Karpas-422 (cell line): ENCODE measurements around the gene ERMAP. TPM values are rescaled to one million over a fixed set of nuclear protein-coding genes. Genes with fewer than 3 reads are reported as not detected.

Experiments
- DNase-seq: peaks from one replicate; pipeline ENCODE4 v3.0.0-alpha.2; 2015
- H2AFZ ChIP-seq: fragments of 200-600 bp; sonication (generic); 2 replicates; pipeline ENCODE4 v1.6.1; 2014; ENCODE audit warnings: antibody characterized with exemption, low read length, mixed read lengths
- H3K27ac ChIP-seq: fragments of 200-600 bp; sonication (generic); 2 replicates; pipeline ENCODE4 v1.5.1; 2014; ENCODE audit warnings: mild to moderate bottlenecking, low read length, moderate library complexity
- H3K27me3 ChIP-seq: fragments of 200-600 bp; sonication (generic); 2 replicates; pipeline ENCODE4 v1.6.1; 2014; ENCODE audit warnings: low read length, mixed read lengths
- H3K36me3 ChIP-seq: fragments of 200-600 bp; sonication (generic); 2 replicates; pipeline ENCODE4 v1.6.1; 2014; ENCODE audit warnings: low read length, mixed read lengths; ENCODE audit not compliant: insufficient read depth
- H3K4me1 ChIP-seq: fragments of 200-600 bp; sonication (generic); 2 replicates; pipeline ENCODE4 v1.6.1; 2014; ENCODE audit warnings: mild to moderate bottlenecking, low read length, mixed read lengths
- H3K4me2 ChIP-seq: fragments of 200-600 bp; sonication (generic); 2 replicates; pipeline ENCODE4 v1.6.1; 2014; ENCODE audit warnings: low read length, low read depth, mild to moderate bottlenecking; ENCODE audit not compliant: poor library complexity, severe bottlenecking
- H3K4me3 ChIP-seq: fragments of 200-600 bp; sonication (generic); 2 replicates; pipeline ENCODE4 v1.5.1; 2014; ENCODE audit warnings: mild to moderate bottlenecking, antibody characterized with exemption, low read length, mixed read lengths
- H3K79me2 ChIP-seq: fragments of 200-600 bp; sonication (generic); 2 replicates; pipeline ENCODE4 v1.6.1; 2014; ENCODE audit warnings: mild to moderate bottlenecking, low read length, mixed read lengths
- H3K9ac ChIP-seq: fragments of 200-600 bp; sonication (generic); 2 replicates; pipeline ENCODE4 v1.6.0; 2014; ENCODE audit warnings: low read length
- H3K9me2 ChIP-seq: fragments of 200-600 bp; sonication (generic), shearing (Covaris generic); replicated peaks from 2 replicates; pipeline ENCODE4 v1.6.0; 2014; ENCODE audit warnings: mild to moderate bottlenecking, low read length, moderate library complexity; ENCODE audit not compliant: insufficient read depth
- H3K9me3 ChIP-seq: fragments of 300-700, 200-600 bp; sonication (generic); 2 replicates; pipeline ENCODE4 v1.6.1; 2014; ENCODE audit warnings: low read length, mixed read lengths
- H4K20me1 ChIP-seq: fragments of 200-600 bp; sonication (generic); 2 replicates; pipeline ENCODE4 v1.6.1; 2014; ENCODE audit warnings: mild to moderate bottlenecking, antibody characterized with exemption, low read length, low read depth; ENCODE audit not compliant: insufficient read depth
- total RNA-seq: library from RNA; depleted of rRNA; stranded (reverse); fragments of >200 nt; shearing (Covaris generic); gene quantifications from 2 replicates; pipeline ENCODE4 v1.2.3, GENCODE V29; 2014; ENCODE audit warnings: low replicate concordance

The ERMAP gene
- total RNA-seq, 1 experiment from 2014 or later = 1.6 TPM

DNA sequence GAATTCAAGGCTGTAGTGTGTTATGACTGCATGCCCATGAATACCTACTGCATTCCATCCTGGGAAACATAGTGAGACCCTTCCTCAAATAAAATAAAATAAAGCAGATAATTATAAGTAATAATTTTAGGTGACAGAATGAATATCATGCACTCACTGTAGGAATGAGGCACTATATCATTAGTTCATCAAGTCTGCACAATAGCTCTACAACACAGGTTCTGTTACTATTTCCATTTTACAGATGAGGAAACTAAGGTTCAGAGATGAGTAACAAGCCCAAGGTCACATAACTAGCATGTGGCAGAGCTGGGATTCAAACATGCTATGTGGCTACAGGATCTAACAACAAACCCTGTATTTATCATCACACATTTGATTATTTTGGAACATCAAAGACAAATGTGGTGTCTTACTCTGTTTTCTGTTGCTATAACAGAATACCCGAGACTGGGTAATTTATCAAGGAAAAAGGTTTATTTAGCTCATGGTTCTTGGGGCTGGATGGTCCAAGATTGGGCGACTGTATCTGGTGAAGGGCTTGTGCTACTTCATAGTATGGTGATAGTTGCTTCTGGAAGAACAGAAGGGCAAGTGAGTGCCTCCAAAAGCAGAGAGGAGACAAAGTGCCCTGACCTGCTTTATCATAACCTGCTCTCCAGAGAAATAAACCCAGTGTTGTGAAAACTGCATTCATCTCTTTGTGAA is 24.7 kb downstream of the ERMAP start:
- Histone ChIP-seq H3K4me3 (no peak overlapping the region), H3K4me2 (no peak overlapping the region), H3K79me2 (peaks cover 1% of the 10 kb centered on the region), H3K9ac (no peak overlapping the region), H2AFZ (no peak overlapping the region), H3K36me3 (no peaks in the 10 kb centered on the region), H4K20me1 (no peaks in the 10 kb centered on the region), H3K27me3 (no peaks in the 10 kb centered on the region), H3K27ac (no peak overlapping the region), H3K9me3 (no peaks in the 10 kb centered on the region), H3K9me2 (no peaks in the 10 kb centered on the region), H3K4me1 (peaks cover 18% of the 10 kb centered on the region)
- DNase-seq = no peak

DNA sequence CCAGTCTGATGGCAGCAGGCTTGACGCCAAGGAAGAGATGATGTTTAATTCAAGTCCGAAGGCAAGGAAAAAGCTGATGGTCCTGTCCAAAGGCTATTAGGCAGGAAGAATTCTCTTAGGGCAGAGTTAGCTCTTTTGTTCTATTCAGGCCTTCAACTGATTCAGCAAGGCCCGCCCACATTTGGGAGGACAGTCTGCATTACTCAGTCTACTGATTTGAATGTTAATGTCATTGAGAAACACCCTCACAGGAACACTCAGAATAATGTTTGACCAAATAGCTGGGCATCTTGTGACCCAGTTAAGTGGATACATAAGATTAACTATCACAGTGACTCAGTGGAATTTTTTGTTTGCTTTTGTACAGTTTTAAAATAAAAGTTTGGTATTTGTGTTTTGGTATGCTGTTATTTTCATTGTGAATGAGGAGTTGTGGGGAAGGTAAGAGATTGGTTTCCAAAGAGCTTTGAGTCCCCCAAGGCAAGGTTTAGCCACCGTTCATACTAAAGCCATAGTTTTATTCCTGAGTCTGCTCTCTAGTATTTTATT is 27.7 kb downstream of the ERMAP start:
- Histone ChIP-seq H3K9me3 (no peaks in the 10 kb centered on the region), H3K9ac (no peak overlapping the region), H2AFZ (no peak overlapping the region), H3K27ac (no peak overlapping the region), H3K9me2 (no peaks in the 10 kb centered on the region), H3K4me3 (no peak overlapping the region), H3K79me2 (peaks cover 24% of the 10 kb centered on the region), H3K36me3 (peaks cover 4% of the 10 kb centered on the region), H3K27me3 (no peaks in the 10 kb centered on the region), H4K20me1 (no peaks in the 10 kb centered on the region), H3K4me2 (no peak overlapping the region), H3K4me1 (peaks cover 30% of the 10 kb centered on the region)
- no peak for DNase-seq

DNA sequence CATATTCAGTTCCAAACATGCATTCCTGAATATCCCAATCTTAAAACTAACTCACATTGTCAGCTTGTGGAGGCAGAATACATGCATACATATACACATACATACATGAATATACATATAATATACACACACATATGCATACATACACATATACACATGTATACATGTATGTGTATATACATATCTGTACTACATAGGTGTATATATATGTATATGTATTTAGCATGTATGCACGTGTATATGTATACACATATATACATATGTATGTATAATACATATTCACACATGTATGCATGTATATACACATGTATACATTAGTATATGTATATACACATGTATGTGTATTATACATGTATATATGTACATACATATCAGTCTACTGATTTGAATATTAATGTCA is 28.3 kb downstream of the ERMAP start:
- no peaks in the 10 kb centered on the region for H3K9me3 ChIP-seq
- peak overlapping the region; percentile 83 for H3K4me2 ChIP-seq
- H3K27ac ChIP-seq = no peak overlapping the region
- peaks cover 27% of the 10 kb centered on the region for H3K79me2 ChIP-seq
- H3K4me3 ChIP-seq = no peak overlapping the region
- no peaks in the 10 kb centered on the region for H4K20me1 ChIP-seq
- no peaks in the 10 kb centered on the region for H3K27me3 ChIP-seq
- peaks cover 33% of the 10 kb centered on the region for H3K4me1 ChIP-seq
- no peak overlapping the region for H2AFZ ChIP-seq
- peaks cover 9% of the 10 kb centered on the region for H3K36me3 ChIP-seq
- DNase-seq = no peak
- H3K9ac ChIP-seq = no peak overlapping the region
- H3K9me2 ChIP-seq = no peaks in the 10 kb centered on the region

DNA sequence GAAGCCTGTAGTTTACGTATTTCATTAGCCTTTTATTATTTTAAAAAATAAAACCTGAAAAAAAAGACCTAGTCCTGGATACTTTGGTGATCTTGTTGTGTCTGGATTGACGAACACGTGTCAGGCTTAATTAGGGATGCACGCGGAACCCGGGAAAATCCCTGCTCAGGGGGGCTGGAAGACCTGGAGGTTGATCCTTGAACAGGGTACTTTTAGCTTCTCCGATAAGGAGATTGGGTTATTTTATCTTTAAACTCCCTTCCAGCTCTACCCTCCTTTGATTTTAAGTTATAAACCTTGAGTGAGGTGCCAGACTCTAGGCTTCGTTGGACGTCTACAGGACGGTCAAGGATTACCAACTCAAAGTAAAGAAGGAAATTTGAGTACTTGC is 28.9 kb downstream of the ERMAP start:
- peak overlapping the region; percentile 81 for H3K4me3 ChIP-seq

DNA sequence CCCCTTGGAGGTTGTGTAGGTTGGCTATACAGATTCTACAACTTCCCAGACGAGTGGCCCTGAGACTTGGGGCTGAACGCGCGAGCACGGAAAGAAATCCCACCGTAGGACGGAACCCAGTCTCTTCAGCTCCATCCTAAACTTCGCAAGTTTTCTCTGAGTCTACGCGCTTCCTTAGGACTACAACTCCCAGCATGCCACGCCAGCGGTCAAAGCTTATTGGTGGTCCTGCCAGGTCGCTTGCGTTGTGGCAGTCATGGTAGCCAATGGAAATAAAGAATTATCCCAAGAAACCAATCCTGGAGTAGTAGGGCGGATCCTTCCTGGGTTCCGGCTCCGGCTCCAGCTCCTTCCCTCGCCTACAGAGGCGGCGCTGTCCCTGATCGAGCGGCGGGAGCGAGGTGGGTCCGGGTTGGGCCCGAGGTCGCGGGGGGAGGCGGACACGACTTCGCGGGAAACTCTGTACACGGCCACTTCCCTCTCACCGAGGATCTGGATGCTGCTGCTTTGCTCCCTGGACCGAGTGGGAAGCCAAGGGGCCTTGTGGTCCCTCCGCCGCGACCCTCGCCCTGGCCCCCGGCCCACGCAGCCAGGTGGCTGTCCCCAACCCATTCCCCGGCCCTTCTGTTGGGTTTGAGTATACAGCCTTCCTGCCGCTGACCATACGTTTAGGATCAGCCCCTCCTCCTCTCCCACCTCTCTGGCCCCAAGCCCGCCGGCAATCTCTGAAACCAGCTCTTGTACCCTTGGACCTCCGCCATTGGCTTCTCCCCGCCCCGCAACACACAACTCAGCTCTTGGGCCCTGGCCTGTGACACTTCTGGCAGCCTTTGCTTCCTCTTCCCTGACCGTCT is 29.6 kb downstream of the ERMAP start, which contains the start of gene ZNF691:
Gene ZNF691 (plus strand): TSS at position 357 of the 854 bp plus-strand sequence. CDS start 3,046 bp downstream, outside the sequence.
- H3K27ac ChIP-seq = peak within 1 kb of the TSS; percentile 62
- peak within 1 kb of the TSS; percentile 90 for H2AFZ ChIP-seq
- H3K4me1 ChIP-seq = peaks cover 46% of the 10 kb centered on the region
- H3K9ac ChIP-seq = peak within 1 kb of the TSS; percentile 88
- H4K20me1 ChIP-seq = no peaks in the 10 kb centered on the region
- H3K36me3 ChIP-seq = peaks cover 22% of the 10 kb centered on the region
- no peaks in the 10 kb centered on the region for H3K9me2 ChIP-seq
- peaks cover 27% of the 10 kb centered on the region for H3K79me2 ChIP-seq
- H3K4me3 ChIP-seq = peak within 1 kb of the TSS; percentile 81
- H3K9me3 ChIP-seq = no peaks in the 10 kb centered on the region
- DNase-seq = peak; percentile 98
- H3K4me2 ChIP-seq = peak within 1 kb of the TSS; percentile 83
- H3K27me3 ChIP-seq = no peaks in the 10 kb centered on the region

More for the DNA sequence above, 28.9 kb downstream of the ERMAP start:
- Histone ChIP-seq H3K9me2 (no peaks in the 10 kb centered on the region), H3K36me3 (peaks cover 16% of the 10 kb centered on the region), H3K27me3 (no peaks in the 10 kb centered on the region), H2AFZ (peak overlapping the region; percentile 90), H3K27ac (no peak overlapping the region), H3K4me1 (peaks cover 40% of the 10 kb centered on the region), H3K9me3 (no peaks in the 10 kb centered on the region), H3K79me2 (peaks cover 27% of the 10 kb centered on the region), H3K9ac (peak overlapping the region; percentile 70), H3K4me2 (peak overlapping the region; percentile 83), H4K20me1 (no peaks in the 10 kb centered on the region)
- DNase-seq = no peak

DNA sequence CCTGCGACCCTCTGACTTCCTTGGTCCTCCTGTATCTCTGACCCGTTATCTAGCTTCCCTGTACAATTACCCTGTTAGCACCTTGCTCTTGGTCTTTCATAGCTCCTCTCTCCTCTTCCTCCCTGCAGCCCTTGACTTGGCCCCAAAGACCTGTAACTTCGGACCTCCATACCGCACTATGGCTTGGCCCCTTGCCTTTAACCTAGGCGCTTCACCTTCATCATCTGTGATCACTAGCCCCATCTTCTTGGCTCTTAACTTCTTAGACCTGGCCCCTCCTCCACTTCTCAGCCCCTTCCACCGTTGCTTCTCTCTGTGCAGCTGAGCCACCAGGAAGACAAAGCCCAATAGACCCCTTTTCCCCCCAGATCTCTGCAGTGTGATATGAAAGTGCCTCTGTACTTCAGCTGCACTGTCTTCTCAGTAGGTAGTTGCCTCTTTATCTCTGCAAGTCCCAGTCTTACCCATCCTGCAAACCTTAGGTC is 30.2 kb downstream of the ERMAP start:
- H4K20me1 ChIP-seq = no peaks in the 10 kb centered on the region
- peak overlapping the region; percentile 62 for H3K27ac ChIP-seq
- no peaks in the 10 kb centered on the region for H3K27me3 ChIP-seq
- H3K9me3 ChIP-seq = no peaks in the 10 kb centered on the region
- peak overlapping the region; percentile 81 for H3K4me3 ChIP-seq
- peaks cover 27% of the 10 kb centered on the region for H3K79me2 ChIP-seq
- peak overlapping the region; percentile 88 for H3K9ac ChIP-seq
- H2AFZ ChIP-seq = no peak overlapping the region
- H3K9me2 ChIP-seq = no peaks in the 10 kb centered on the region
- H3K4me2 ChIP-seq = peak overlapping the region; percentile 83
- peaks cover 26% of the 10 kb centered on the region for H3K36me3 ChIP-seq
- DNase-seq = peak; percentile 63
- peaks cover 53% of the 10 kb centered on the region for H3K4me1 ChIP-seq

DNA sequence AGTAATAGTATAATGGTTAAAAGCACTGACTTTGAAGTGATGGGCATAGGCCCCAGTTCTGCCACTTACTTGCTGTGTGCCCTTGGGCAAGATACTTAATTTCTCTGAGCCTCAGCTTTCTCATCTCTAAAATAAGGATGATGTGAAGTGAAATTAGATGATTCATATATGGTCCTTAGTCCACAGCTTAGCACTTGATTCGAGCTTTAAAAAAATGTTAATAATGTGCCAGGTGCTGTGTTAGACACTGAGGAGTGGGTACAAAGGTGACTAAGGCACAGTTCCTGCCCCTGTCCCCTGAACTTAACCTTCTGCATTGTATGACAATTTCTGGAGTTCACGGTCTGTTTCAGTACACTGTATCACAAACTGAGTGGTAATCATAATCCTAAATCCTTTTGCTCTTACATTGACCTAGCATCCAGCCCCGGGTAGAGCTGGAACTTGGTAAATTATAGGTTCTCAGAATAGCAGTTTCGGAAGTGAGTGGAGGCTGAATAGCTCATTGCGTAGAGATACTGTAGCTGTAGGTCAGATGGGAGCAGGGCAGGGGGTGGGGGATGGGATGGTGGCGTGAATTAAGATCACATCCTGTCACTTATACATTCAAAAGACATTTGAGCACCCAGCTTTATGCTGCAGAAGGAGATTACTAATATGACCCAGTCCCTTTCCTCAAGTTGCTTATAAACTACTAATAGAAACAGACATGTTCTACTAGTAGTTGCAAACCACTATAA is 31.0 kb downstream of the ERMAP start:
- peak overlapping the region; percentile 88 for H3K9ac ChIP-seq
- no peaks in the 10 kb centered on the region for H4K20me1 ChIP-seq
- DNase-seq = peak; percentile 70
- H3K9me2 ChIP-seq = no peaks in the 10 kb centered on the region
- peak overlapping the region; percentile 62 for H3K27ac ChIP-seq
- H3K79me2 ChIP-seq = peaks cover 27% of the 10 kb centered on the region
- H3K27me3 ChIP-seq = no peaks in the 10 kb centered on the region
- no peak overlapping the region for H2AFZ ChIP-seq
- H3K4me2 ChIP-seq = peak overlapping the region; percentile 83
- peak overlapping the region; percentile 81 for H3K4me3 ChIP-seq
- H3K36me3 ChIP-seq = peaks cover 26% of the 10 kb centered on the region
- no peaks in the 10 kb centered on the region for H3K9me3 ChIP-seq
- H3K4me1 ChIP-seq = peaks cover 60% of the 10 kb centered on the region
